ENCODE results near the gene DRC3.

DNA sequence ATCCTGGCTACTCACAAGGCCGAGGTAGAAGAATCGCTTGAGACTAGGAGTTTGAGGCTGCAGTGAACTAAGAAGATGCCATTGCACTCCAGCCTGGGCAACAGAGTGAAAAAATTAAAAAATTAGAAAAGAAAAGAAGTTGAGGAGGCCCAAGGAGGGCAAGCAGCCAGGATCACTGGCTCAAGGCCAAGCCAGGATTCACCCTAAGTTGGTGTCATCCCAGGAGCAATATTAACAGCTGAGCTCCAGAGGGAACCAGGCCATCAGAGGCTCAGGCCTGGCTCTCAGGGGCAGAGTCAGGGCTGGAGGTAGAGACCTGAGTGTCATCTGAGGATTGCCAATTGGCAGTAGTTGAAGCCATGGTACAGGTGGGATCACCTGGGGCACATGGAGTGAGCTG is 20.7 kb downstream of the DRC3 start:
- TF ChIP-seq, protein P1, sequence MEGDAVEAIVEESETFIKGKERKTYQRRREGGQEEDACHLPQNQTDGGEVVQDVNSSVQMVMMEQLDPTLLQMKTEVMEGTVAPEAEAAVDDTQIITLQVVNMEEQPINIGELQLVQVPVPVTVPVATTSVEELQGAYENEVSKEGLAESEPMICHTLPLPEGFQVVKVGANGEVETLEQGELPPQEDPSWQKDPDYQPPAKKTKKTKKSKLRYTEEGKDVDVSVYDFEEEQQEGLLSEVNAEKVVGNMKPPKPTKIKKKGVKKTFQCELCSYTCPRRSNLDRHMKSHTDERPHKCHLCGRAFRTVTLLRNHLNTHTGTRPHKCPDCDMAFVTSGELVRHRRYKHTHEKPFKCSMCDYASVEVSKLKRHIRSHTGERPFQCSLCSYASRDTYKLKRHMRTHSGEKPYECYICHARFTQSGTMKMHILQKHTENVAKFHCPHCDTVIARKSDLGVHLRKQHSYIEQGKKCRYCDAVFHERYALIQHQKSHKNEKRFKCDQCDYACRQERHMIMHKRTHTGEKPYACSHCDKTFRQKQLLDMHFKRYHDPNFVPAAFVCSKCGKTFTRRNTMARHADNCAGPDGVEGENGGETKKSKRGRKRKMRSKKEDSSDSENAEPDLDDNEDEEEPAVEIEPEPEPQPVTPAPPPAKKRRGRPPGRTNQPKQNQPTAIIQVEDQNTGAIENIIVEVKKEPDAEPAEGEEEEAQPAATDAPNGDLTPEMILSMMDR (IDR thresholded peaks at IDR 0.05; ENCODE audit: poor library complexity, severe bottlenecking) = no peak
- TF ChIP-seq EZH2 (IDR thresholded peaks at IDR 0.05; ENCODE audit: borderline replicate concordance, insufficient read depth, low read length, poor library complexity, severe bottlenecking) (no peak), EP300 (conservative IDR thresholded peaks at IDR 0.05; ENCODE audit: poor library complexity, severe bottlenecking) (no peak), POLR2AphosphoS5 (IDR thresholded peaks at IDR 0.05) (no peak), RAD21 (conservative IDR thresholded peaks at IDR 0.05) (no peak), TAF1 (IDR thresholded peaks at IDR 0.05; ENCODE audit: low read depth) (no peak)
- TF ChIP-seq, protein P2, sequence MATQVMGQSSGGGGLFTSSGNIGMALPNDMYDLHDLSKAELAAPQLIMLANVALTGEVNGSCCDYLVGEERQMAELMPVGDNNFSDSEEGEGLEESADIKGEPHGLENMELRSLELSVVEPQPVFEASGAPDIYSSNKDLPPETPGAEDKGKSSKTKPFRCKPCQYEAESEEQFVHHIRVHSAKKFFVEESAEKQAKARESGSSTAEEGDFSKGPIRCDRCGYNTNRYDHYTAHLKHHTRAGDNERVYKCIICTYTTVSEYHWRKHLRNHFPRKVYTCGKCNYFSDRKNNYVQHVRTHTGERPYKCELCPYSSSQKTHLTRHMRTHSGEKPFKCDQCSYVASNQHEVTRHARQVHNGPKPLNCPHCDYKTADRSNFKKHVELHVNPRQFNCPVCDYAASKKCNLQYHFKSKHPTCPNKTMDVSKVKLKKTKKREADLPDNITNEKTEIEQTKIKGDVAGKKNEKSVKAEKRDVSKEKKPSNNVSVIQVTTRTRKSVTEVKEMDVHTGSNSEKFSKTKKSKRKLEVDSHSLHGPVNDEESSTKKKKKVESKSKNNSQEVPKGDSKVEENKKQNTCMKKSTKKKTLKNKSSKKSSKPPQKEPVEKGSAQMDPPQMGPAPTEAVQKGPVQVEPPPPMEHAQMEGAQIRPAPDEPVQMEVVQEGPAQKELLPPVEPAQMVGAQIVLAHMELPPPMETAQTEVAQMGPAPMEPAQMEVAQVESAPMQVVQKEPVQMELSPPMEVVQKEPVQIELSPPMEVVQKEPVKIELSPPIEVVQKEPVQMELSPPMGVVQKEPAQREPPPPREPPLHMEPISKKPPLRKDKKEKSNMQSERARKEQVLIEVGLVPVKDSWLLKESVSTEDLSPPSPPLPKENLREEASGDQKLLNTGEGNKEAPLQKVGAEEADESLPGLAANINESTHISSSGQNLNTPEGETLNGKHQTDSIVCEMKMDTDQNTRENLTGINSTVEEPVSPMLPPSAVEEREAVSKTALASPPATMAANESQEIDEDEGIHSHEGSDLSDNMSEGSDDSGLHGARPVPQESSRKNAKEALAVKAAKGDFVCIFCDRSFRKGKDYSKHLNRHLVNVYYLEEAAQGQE (IDR thresholded peaks at IDR 0.05; ENCODE audit: borderline replicate concordance) = no peak

All from neural cell (in vitro differentiated cells).